NK-92 (cell line): ENCODE results near the gene GPR132.

Experiments used
- DNase-seq: peaks from one replicate; lab custom pipeline; 2025; ENCODE audit not compliant: unreplicated experiment; lab: John Stamatoyannopoulos, UW

The GPR132 gene

DNA sequence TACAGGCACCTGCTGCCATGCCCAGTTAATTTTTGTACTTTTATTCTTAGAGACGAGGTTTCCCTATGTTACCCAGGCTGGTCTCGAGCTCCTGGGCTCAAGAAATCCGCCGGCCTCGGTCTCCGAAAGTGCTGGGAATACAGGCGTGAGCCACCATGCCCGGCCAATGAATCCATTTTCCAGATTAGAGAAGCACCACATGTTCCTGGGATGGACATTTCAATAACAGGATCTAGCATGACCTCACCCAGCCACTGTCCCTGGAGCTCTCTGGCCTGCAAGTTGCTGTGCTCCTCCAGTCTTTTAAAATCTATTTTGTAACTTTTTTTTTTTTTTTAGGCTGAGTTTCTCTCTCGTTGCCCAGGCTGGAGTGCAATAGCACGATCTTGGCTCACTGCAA is 2.2 kb downstream of the GPR132 start:
- no peak for DNase-seq

GRCh38 chr14:105062048-105062433 is 3.2 kb downstream of the GPR132 start:
- no peak for DNase-seq

GRCh38 chr14:105061428-105062047 is 3.7 kb downstream of the GPR132 start:
- DNase-seq, result no peak

DNA sequence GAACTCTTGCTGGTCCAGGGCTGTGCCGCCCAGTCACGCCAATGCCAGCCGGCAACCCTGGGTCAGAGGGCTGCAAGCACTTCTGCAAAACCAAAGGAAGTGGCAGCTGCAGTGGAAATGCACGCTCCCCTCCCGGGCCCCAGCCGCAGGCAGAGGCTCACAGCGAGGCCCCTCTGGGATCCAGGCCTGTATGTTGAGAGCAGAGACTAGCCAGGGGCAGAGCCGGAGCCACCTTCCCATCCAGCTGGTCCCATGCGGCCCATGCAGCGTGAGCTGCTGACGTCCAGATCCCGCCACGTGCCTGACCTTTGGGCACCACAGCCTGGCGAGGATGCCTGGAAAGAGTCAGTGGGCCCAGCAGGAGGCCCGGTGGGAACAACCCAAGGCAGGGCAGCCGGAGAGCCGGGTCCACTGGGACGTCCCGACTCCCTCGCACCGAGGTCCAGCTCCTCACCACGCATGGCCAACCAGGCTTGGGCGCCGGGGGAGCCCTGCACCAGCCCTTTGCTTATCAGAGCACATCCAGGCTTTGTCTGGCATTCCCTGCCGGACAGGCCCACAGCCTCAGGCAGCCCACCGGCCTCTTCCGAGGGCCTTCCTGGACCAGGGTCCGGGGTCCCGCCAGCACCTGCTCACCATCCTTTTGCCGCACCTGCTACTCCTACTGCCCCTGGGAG is 4.3 kb downstream of the GPR132 start:
- DNase-seq, result no peak

- DNase-seq, result no peak
These were observed 5.2 kb downstream of the GPR132 start for GRCh38 chr14:105059925-105060565.

DNA sequence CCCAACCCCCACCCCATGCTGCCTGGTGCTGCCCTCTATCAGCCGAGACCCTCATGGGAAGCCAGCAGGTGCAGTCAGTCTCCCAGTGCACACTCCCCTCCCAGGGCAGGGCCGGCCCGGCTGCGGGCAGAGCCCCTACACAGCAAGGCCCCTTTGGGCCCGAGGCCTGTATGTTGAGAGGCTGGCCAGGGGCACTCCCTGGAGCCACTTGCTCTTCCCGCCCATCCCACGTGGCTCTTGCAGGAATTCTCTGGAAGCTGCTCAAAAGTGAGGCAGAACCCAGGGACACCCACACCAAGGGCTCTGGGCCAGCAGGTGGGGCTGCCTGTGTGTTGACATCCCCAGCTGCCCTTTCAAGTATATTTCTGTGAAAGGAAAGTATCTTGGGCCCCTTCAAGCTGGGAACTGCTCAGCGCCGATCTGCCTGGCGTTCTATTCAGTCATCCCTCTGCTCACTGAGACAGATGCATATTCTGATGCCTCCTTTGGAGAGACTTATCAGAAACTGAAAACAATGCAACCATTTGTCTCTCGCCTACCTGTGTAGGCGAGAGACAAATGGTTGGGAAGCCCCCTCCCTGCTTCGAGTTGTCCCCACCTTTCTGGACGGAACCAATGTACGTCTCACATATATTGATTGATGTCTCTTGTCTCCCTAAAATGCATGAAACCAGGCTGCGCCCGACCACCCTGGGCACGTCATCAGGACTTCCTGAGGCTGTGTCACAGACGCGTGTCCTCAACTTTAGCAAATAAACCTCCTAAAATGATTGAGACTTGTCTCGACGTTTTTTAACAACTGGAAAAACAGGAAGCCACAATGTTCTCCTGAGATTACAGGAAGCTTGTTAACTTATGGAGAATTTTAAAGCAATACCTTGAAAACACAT is 6.0 kb downstream of the GPR132 start:
- no peak for DNase-seq

DNA sequence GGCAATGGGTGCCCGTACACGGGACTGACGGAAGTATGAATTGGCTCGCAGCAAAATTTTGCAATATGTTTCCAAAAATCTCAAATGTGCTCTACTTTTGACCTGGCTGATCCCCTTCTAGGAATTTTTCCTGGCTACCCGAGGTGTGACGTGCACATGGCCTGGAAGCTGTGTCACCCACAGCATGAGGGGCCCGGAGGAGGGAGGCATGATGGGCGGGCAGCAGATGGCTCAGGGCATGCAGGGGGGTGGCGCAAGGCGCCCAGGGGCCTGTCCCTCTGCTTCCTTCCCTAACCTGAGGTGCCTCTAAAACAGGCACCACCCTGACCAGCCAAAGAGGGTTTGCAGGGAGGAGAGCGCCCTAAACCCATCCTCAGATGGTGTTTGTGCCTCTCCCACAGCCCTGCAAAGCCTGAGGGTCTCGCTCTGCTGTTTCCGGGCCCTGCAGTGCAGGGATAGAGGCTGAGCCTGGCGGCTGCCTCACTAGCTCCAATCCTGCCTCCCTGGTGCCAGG is 6.7 kb downstream of the GPR132 start:
- DNase-seq, result no peak

DNA sequence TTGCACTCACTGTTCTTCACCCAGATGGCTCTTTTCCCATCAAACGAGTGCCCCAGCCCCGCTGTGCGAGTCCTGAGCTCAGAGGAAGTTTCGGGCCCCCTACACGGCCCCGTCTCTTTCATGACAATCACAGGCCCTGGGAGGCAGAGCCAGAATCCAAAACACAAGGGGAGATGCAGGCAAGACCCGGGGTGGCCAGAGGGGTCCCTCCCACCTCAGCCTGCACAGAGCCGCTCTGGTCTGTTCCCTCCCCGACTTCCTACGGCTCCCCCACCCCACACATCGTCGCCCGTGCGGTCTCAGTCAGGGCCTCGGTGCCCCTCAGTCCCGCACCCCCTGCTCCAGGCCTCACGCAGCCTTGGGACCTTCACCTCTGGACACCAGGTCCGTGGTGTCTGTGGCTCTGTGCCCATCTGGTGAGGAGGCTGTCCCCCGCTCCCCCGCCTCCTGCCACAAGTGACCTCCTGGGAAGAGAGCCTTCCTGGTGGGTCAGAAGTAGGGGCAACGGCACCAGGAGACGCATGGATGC is 8.9 kb downstream of the GPR132 start:
- DNase-seq, result no peak

GRCh38 chr14:105055736-105056302 is 9.4 kb downstream of the GPR132 start:
- DNase-seq, result no peak

DNA sequence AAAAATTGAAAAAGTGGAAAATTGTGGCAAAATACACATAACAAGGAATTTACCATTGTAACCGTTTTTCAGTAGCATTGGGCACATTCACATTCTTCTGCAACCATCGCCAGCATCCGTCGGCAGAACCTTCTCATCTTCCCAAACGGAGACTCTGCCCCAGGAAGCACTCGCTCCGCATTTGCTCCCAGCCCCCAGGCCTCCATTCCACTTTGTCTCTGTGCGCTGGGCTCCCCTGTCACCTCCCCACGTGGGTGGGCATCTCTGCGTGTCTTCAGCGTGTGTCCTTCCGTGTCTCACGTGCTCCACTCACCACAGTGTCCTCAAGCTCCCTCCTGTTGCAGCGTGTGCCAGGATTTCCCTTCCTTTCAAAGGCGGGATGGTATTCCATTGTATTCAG is 9.9 kb downstream of the GPR132 start:
- DNase-seq, result no peak

DNA sequence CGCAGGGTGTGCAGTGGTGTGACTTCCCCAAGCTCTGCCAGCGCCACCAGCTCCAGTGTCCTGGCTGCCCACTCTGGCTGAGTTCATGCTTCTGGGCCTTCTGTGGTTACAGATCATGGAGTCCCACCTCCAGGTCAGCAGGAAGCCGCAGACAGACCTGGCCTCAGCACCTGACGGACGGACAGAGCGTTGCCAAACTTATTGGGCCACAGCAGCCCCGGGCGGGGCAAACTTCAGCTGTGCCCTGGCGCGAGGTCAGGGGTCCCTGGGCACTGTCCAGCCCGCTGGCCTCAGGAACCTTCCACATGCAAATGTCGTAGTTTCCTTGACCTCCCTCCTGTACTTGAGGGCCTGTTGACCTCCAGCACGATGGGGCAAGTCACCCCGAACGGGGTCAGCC is 11.2 kb downstream of the GPR132 start:
- no peak for DNase-seq

DNA sequence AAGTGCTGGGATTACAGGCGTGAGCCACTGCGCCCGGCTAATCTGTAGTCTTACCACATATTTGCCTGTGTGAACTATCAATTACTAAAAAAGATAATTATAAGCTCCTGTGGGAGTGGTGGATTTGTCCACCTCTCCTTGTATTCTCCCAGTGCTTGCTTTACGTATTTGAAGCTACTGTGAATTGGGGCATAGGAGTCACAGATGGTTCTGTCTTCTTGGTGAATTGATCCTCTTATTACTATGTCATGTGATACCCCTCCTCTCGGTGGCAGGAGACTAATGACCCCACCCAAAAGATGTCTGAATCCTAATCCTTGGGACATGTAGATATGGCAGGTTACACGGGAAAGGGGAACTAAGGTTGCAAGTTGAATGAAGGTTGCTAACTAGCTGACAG is 11.8 kb downstream of the GPR132 start:
- DNase-seq, result no peak

DNA sequence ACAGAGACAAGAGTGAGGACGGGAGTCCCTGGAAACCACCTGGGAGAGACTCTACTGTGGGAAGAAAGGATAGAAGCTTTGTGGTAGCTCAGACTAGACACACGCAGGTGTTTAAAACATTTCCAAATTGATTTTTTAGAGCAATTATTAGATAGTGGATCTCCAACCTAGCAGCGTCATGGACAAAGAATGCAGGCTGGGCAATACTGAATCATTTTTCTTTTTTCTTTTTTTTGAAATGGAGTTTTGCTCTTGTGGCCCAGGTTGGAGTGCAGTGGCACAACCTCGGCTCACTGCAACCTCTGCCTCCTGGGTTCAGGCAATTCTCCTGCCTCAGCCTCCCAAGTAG is 13.1 kb downstream of the GPR132 start:
- no peak for DNase-seq

DNA sequence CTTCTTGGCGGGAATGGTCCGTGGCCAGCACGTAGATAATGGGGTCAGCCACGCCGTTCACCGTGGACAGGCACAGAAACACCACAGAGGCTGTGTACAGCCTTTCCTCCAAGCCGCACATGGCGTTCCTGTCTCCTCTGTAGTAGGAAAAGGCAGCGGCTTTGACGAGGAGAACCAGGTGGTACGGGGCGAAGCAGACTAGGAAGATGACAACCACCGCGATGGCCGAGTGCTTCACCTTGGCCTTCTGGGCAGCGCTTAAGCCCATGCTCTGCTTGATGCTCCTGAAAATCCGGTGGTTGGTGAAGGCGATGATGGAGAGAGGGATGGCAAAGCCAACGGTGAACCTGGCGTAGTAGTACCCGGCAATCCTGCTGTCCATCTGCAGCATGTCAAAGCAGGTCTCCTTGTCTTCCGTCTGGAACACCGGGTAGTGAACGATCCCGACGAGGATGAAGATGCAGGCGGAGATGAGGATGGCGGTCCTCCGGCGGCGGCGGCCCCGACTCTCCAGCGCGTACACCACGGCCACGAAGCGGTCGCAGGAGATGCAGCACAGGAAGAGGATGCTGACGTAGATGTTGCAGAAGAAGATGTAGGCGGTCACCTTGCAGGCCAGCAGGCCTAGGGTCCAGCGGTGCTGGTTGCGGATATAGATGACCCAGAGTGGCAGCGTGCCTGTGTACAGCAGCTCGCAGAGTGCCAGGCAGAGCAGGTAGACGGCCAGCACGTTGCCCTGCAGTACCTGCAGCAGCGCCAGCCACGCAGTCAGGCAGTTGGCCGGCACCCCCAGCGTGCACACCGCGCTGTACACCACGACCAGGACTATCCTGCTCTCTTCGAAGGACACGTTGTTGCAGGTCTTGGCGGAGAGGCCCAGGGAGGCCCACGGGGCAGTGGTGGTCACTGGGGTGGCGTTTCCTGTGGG is 13.8 kb downstream of the GPR132 start:
- no peak for DNase-seq

DNA sequence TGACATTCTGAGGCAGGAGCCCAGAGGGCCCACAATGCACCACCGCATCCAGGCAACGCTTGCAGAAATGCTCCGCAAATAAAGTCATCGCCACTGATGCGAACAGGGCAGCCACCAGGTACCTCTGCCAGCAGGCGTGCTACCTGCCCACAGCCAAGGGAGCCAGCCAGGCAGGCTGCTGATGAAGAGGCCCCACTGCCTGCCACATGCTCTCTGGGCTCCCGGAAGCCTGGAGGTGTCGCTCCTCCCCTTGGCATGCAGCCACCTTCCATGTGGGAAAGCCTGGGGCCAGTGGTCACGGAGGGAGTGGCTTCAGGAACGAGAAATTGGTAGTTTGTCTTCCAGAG is 14.7 kb downstream of the GPR132 start:
- no peak for DNase-seq

GRCh38 chr14:105049753-105050550 is 15.3 kb downstream of the GPR132 start:
- no peak for DNase-seq

- no peak for DNase-seq
These were observed 17.8 kb downstream of the GPR132 start for GRCh38 chr14:105047283-105048016.

- no peak for DNase-seq
These were observed 18.3 kb downstream of the GPR132 start for GRCh38 chr14:105046891-105047282.
